ENCODE data around the gene CLMN.
A peak's percentile ranks its signal among the peaks of the same experiment; 100 is the strongest.

The CLMN gene

GRCh38 chr14:95300002-95300696, 19.6 kb downstream of the CLMN start:
- Histone ChIP-seq H3K9ac (ENCODE audit: insufficient read length) (no peak overlapping the region), H3K9me3 (ENCODE audit: low read depth, low read length) (no peaks in the 10 kb centered on the region), H3K27ac (no peak overlapping the region), H3K4me3 (no peak overlapping the region), H3K36me3 (ENCODE audit: insufficient read depth, low read length) (no peaks in the 10 kb centered on the region)
- DNase-seq (ENCODE audit: low read depth, low spot score), result no peak
- no peak for TF ChIP-seq POLR2AphosphoS5 (IDR thresholded peaks at IDR 0.05; ENCODE audit: borderline replicate concordance, low read depth, low read length)
- TF ChIP-seq FOXP2 (optimal IDR thresholded peaks at IDR 0.05; ENCODE audit: control extremely low read depth, extremely low read length, insufficient read depth), result no peak
- no peak for TF ChIP-seq EZH2 (IDR thresholded peaks at IDR 0.05)

GRCh38 chr14:95299271-95299670, 20.4 kb downstream of the CLMN start:
- DNase-seq (ENCODE audit: low read depth, low spot score), result no peak
- Histone ChIP-seq H3K36me3 (ENCODE audit: insufficient read depth, low read length) (no peaks in the 10 kb centered on the region), H3K4me3 (no peak overlapping the region), H3K9ac (ENCODE audit: insufficient read length) (no peak overlapping the region), H3K27ac (no peak overlapping the region), H3K9me3 (ENCODE audit: low read depth, low read length) (no peaks in the 10 kb centered on the region)
- no peak for TF ChIP-seq POLR2AphosphoS5 (IDR thresholded peaks at IDR 0.05; ENCODE audit: borderline replicate concordance, low read depth, low read length)
- TF ChIP-seq EZH2 (IDR thresholded peaks at IDR 0.05), result no peak
- TF ChIP-seq FOXP2 (optimal IDR thresholded peaks at IDR 0.05; ENCODE audit: control extremely low read depth, extremely low read length, insufficient read depth), result no peak

- no peak for TF ChIP-seq EZH2 (IDR thresholded peaks at IDR 0.05)
- TF ChIP-seq FOXP2 (optimal IDR thresholded peaks at IDR 0.05; ENCODE audit: control extremely low read depth, extremely low read length, insufficient read depth), result no peak
- no peak for TF ChIP-seq POLR2AphosphoS5 (IDR thresholded peaks at IDR 0.05; ENCODE audit: borderline replicate concordance, low read depth, low read length)
- no peak overlapping the region for H3K4me3 ChIP-seq
- no peak for DNase-seq (ENCODE audit: low read depth, low spot score)
- no peak overlapping the region for H3K9ac ChIP-seq (ENCODE audit: insufficient read length)
- H3K36me3 ChIP-seq (ENCODE audit: insufficient read depth, low read length), result no peaks in the 10 kb centered on the region
- no peaks in the 10 kb centered on the region for H3K9me3 ChIP-seq (ENCODE audit: low read depth, low read length)
- peak overlapping the region; percentile 44; the same call in 1 of the 2 replicates for H3K27ac ChIP-seq
Observed at GRCh38 chr14:95297832-95298231, 21.9 kb downstream of the CLMN start.

- Histone ChIP-seq H3K9ac (ENCODE audit: insufficient read length) (no peak overlapping the region), H3K27ac (peak overlapping the region; percentile 44), H3K36me3 (ENCODE audit: insufficient read depth, low read length) (no peaks in the 10 kb centered on the region), H3K9me3 (ENCODE audit: low read depth, low read length) (no peaks in the 10 kb centered on the region), H3K4me3 (no peak overlapping the region)
- TF ChIP-seq EZH2 (IDR thresholded peaks at IDR 0.05) (no peak), POLR2AphosphoS5 (IDR thresholded peaks at IDR 0.05; ENCODE audit: borderline replicate concordance, low read depth, low read length) (no peak), FOXP2 (optimal IDR thresholded peaks at IDR 0.05; ENCODE audit: control extremely low read depth, extremely low read length, insufficient read depth) (no peak)
- DNase-seq (ENCODE audit: low read depth, low spot score), result peak; percentile 39
Observed at GRCh38 chr14:95296966-95297365, 22.7 kb downstream of the CLMN start.

- TF ChIP-seq EZH2 (IDR thresholded peaks at IDR 0.05) (no peak), FOXP2 (optimal IDR thresholded peaks at IDR 0.05; ENCODE audit: control extremely low read depth, extremely low read length, insufficient read depth) (no peak), POLR2AphosphoS5 (IDR thresholded peaks at IDR 0.05; ENCODE audit: borderline replicate concordance, low read depth, low read length) (no peak)
- no peak overlapping the region for H3K27ac ChIP-seq
Observed at GRCh38 chr14:95295600-95296376, 23.9 kb downstream of the CLMN start.

GRCh38 chr14:95294834-95295599, 24.7 kb downstream of the CLMN start:
- Histone ChIP-seq H3K27ac (no peak overlapping the region), H3K9me3 (ENCODE audit: low read depth, low read length) (no peaks in the 10 kb centered on the region), H3K36me3 (ENCODE audit: insufficient read depth, low read length) (no peaks in the 10 kb centered on the region), H3K9ac (ENCODE audit: insufficient read length) (no peak overlapping the region), H3K4me3 (no peak overlapping the region)
- TF ChIP-seq EZH2 (IDR thresholded peaks at IDR 0.05), result no peak
- TF ChIP-seq FOXP2 (optimal IDR thresholded peaks at IDR 0.05; ENCODE audit: control extremely low read depth, extremely low read length, insufficient read depth), result no peak
- no peak for TF ChIP-seq POLR2AphosphoS5 (IDR thresholded peaks at IDR 0.05; ENCODE audit: borderline replicate concordance, low read depth, low read length)
- DNase-seq (ENCODE audit: low read depth, low spot score), result no peak

More at GRCh38 chr14:95295600-95296376, 23.9 kb downstream of the CLMN start:
- no peak for DNase-seq (ENCODE audit: low read depth, low spot score)
- Histone ChIP-seq H3K9me3 (ENCODE audit: low read depth, low read length) (no peaks in the 10 kb centered on the region), H3K4me3 (no peak overlapping the region), H3K9ac (ENCODE audit: insufficient read length) (no peak overlapping the region), H3K36me3 (ENCODE audit: insufficient read depth, low read length) (no peaks in the 10 kb centered on the region)

- TF ChIP-seq EZH2 (IDR thresholded peaks at IDR 0.05) (no peak), FOXP2 (optimal IDR thresholded peaks at IDR 0.05; ENCODE audit: control extremely low read depth, extremely low read length, insufficient read depth) (no peak), POLR2AphosphoS5 (IDR thresholded peaks at IDR 0.05; ENCODE audit: borderline replicate concordance, low read depth, low read length) (no peak)
- Histone ChIP-seq H3K27ac (no peak overlapping the region), H3K36me3 (ENCODE audit: insufficient read depth, low read length) (no peaks in the 10 kb centered on the region), H3K4me3 (no peak overlapping the region), H3K9ac (ENCODE audit: insufficient read length) (no peak overlapping the region), H3K9me3 (ENCODE audit: low read depth, low read length) (no peaks in the 10 kb centered on the region)
- DNase-seq (ENCODE audit: low read depth, low spot score), result no peak
Observed at GRCh38 chr14:95294320-95294719, 25.4 kb downstream of the CLMN start.

- TF ChIP-seq EZH2 (IDR thresholded peaks at IDR 0.05), result no peak
- no peak for TF ChIP-seq FOXP2 (optimal IDR thresholded peaks at IDR 0.05; ENCODE audit: control extremely low read depth, extremely low read length, insufficient read depth)
- TF ChIP-seq POLR2AphosphoS5 (IDR thresholded peaks at IDR 0.05; ENCODE audit: borderline replicate concordance, low read depth, low read length), result no peak
- Histone ChIP-seq H3K36me3 (ENCODE audit: insufficient read depth, low read length) (no peaks in the 10 kb centered on the region), H3K9ac (ENCODE audit: insufficient read length) (no peak overlapping the region), H3K9me3 (ENCODE audit: low read depth, low read length) (no peaks in the 10 kb centered on the region), H3K4me3 (no peak overlapping the region), H3K27ac (no peak overlapping the region)
- no peak for DNase-seq (ENCODE audit: low read depth, low spot score)
Observed at GRCh38 chr14:95293449-95293848, 26.3 kb downstream of the CLMN start.
